ENCODE measurements around the gene SEMA6A. TPM values are rescaled to one million over a fixed set of nuclear protein-coding genes. Genes with fewer than 3 reads are reported as not detected.

Gene SEMA6A
- total and polyA plus RNA-seq, 10 of the 15 experiments (the other 5 are each of a cell fraction or from before 2014, with no cell fraction given) = 0.16 to 10.2 (median 1.1) TPM

GRCh38 chr5:116518423-116518822 is 56.2 kb downstream of the SEMA6A start:
- in situ Hi-C loops (cut with MboI) = no loop called here
- Histone ChIP-seq H2AFZ (ENCODE audit: control insufficient read depth, low read depth, low read length) (no peak overlapping the region), H3K4me2 (ENCODE audit: control insufficient read depth, insufficient read depth) (no peak overlapping the region), H3K9me3 (replicated peaks; ENCODE audit: control insufficient read depth, insufficient read depth, low read length) (no peaks in the 10 kb centered on the region), H3K27ac (ENCODE audit: control insufficient read depth, insufficient read depth) (no peak overlapping the region), H3K4me1 (ENCODE audit: control insufficient read depth, insufficient read depth, low read length) (no peaks in the 10 kb centered on the region), H3K27me3 (replicated peaks in 1 of 2; ENCODE audit: control insufficient read depth in 2 of 2, insufficient read depth in 2 of 2, low read length in 1 of 2) (no peaks in the 10 kb centered on the region), H3K9ac (ENCODE audit: control insufficient read depth, insufficient read depth, low read length) (no peak overlapping the region), H3K79me2 (ENCODE audit: control insufficient read depth, insufficient read depth, low read length) (no peaks in the 10 kb centered on the region), H3K4me3 (no peak overlapping the region), H4K20me1 (ENCODE audit: control insufficient read depth, insufficient read depth) (no peaks in the 10 kb centered on the region), H3K36me3 (ENCODE audit: control insufficient read depth in 2 of 2, insufficient read depth in 2 of 2, low read length in 1 of 2) (no peaks in the 10 kb centered on the region)
- ChIA-PET CTCF (no interaction called here), SMC1A (ENCODE audit: uncharacterized antibody, unreplicated experiment) (interaction anchor here (0.8 to 0.9 kb wide), 2 partner anchors 26 to 43 kb away, joined by 3 read pairs; no protein-coding TSS in a partner anchor), RAD21 (ENCODE audit: unreplicated experiment) (interaction anchor here (1.2 kb wide), 1 partner anchor 53 kb away, joined by 3 read pairs; no protein-coding TSS in a partner anchor), POLR2A (no interaction called here)
- 45% methylated on average over 3 of the region's 3 CpGs for WGBS (ENCODE audit: insufficient coverage, insufficient replicate concordance, low lambda C conversion rate, missing lambda C conversion rate)
- intact Hi-C loops (cut with micrococcal nuclease; ENCODE audit: unreplicated experiment) = no loop called here
- no peak for FAIRE-seq
- DNase-seq (ENCODE audit: low read depth, low spot score) = no peak
- no peak for ATAC-seq
- no TSS peak for BruUV-seq (replicated peaks)
- TF ChIP-seq TCF3 (IDR thresholded peaks at IDR 0.05; ENCODE audit: borderline replicate concordance, insufficient read depth, low read depth, low read length) (no peak), ESRRA (IDR thresholded peaks at IDR 0.05; ENCODE audit: low read length) (no peak), NR2C2 (IDR thresholded peaks at IDR 0.05; ENCODE audit: borderline replicate concordance, control insufficient read depth, insufficient read length, low read depth) (no peak), SKIL (IDR thresholded peaks at IDR 0.05; ENCODE audit: low read depth, poor library complexity, severe bottlenecking) (no peak), ATF7 (IDR thresholded peaks at IDR 0.05; ENCODE audit: low read depth) (no peak), CREM (IDR thresholded peaks at IDR 0.05; ENCODE audit: low read depth) (no peak), GABPA (IDR thresholded peaks at IDR 0.05; ENCODE audit: low read depth) (no peak)
